IMR-90 (cell line): ENCODE data around the gene KRTCAP2. TPM values are rescaled to one million over a fixed set of nuclear protein-coding genes. Genes with fewer than 3 reads are reported as not detected.

ENCODE experiments used
- ATAC-seq: fragments of 200-7000 bp; cut with Tn5 transposase; 2 replicates; pipeline ENCODE4 v1.9.1; 2020; ENCODE audit warnings: low read depth, mild to moderate bottlenecking, moderate library complexity
- BruUV-seq: library from RNA; stranded (reverse); fragments of 400-500 nt; replicated peaks from 2 replicates; lab custom pipeline; 2021; lab: Mats Ljungman, UMichigan
- CTCF ChIA-PET: fragments of 300-600 bp; formaldehyde crosslinking; extraction: SDS; loops from one replicate; lab custom pipeline; 2021; ENCODE audit warnings: antibody characterized with exemption; lab: Yijun Ruan, JAX
- POLR2A ChIA-PET: fragments of 300-600 bp; sonication (Branson Sonifier 250); formaldehyde crosslinking; loops from one replicate; lab custom pipeline; 2022; ENCODE audit warnings: antibody characterized with exemption; ENCODE audit not compliant: unreplicated experiment; lab: Charles Lee
- DNase-seq: peaks from one replicate; pipeline ENCODE4 v3.0.0; 2013
- H2AFZ ChIP-seq: replicated peaks from 2 replicates; pipeline ENCODE3; 2013; ENCODE audit warnings: low read length, mild to moderate bottlenecking; ENCODE audit not compliant: poor library complexity
- H2AK5ac ChIP-seq: 2 replicates; pipeline ENCODE4 v1.6.1; 2013; ENCODE audit warnings: low read depth, low read length, inconsistent platforms
- H2AK9ac ChIP-seq: replicated peaks from 2 replicates; pipeline ENCODE3; 2013; ENCODE audit warnings: mild to moderate bottlenecking, low read depth, low read length, moderate library complexity; ENCODE audit not compliant: poor library complexity
- H2BK120ac ChIP-seq: 2 replicates; pipeline ENCODE4 v1.6.1; 2013; ENCODE audit warnings: low read depth, low read length, inconsistent platforms
- H2BK15ac ChIP-seq: 3 replicates; pipeline ENCODE4 v1.6.1; 2013; ENCODE audit warnings: low read depth, low read length, inconsistent platforms
- H2BK20ac ChIP-seq: 2 replicates; pipeline ENCODE4 v1.6.1; 2013; ENCODE audit warnings: low read depth, mild to moderate bottlenecking, inconsistent platforms, low read length, moderate library complexity
- H2BK5ac ChIP-seq: 2 replicates; pipeline ENCODE4 v1.6.1; 2013; ENCODE audit warnings: mild to moderate bottlenecking, low read depth, low read length, inconsistent platforms; ENCODE audit not compliant: poor library complexity, severe bottlenecking
- H3K14ac ChIP-seq: replicated peaks from 2 replicates; pipeline ENCODE4 v1.6.1; 2013; ENCODE audit warnings: low read depth, low read length, inconsistent platforms
- H3K18ac ChIP-seq: 2 replicates; pipeline ENCODE4 v1.6.1; 2013; ENCODE audit warnings: low read depth, low read length, control low read depth
- H3K23ac ChIP-seq: 2 replicates; pipeline ENCODE4 v1.6.1; 2013; ENCODE audit warnings: low read depth, low read length, inconsistent platforms
- H3K27ac ChIP-seq: 2 replicates; pipeline ENCODE4 v1.5.1; 2013; ENCODE audit warnings: mild to moderate bottlenecking, control low read depth, low read length; ENCODE audit not compliant: insufficient read depth
- H3K27me3 ChIP-seq: 2 replicates; pipeline ENCODE4 v1.6.1; 2013; ENCODE audit warnings: low read length; ENCODE audit not compliant: control insufficient read depth, insufficient read depth
- H3K36me3 ChIP-seq: 2 replicates; pipeline ENCODE4 v1.6.1; 2013; ENCODE audit warnings: low read length, mixed read lengths; ENCODE audit not compliant: control insufficient read depth, insufficient read depth
- H3K4ac ChIP-seq: 2 replicates; pipeline ENCODE4 v1.6.1; 2013; ENCODE audit warnings: low read depth, low read length, inconsistent platforms
- H3K4me1 ChIP-seq: 2 replicates; pipeline ENCODE4 v1.6.1; 2013; ENCODE audit warnings: low read length, mixed read lengths; ENCODE audit not compliant: control insufficient read depth, insufficient read depth
- H3K4me2 ChIP-seq: 2 replicates; pipeline ENCODE4 v1.6.1; 2013; ENCODE audit warnings: low read depth, mild to moderate bottlenecking, control low read depth, low read length, moderate library complexity
- H3K4me3 ChIP-seq: 2 replicates; pipeline ENCODE4 v1.5.1; 2013; ENCODE audit warnings: low read depth, mild to moderate bottlenecking, control low read depth, low read length, moderate library complexity; ENCODE audit not compliant: insufficient read depth
- H3K56ac ChIP-seq: 2 replicates; pipeline ENCODE4 v1.6.1; 2013; ENCODE audit warnings: low read length, inconsistent platforms; ENCODE audit not compliant: insufficient read depth; ENCODE audit errors: extremely low read depth
- H3K79me1 ChIP-seq, 2 experiments: 2 replicates each; pipeline ENCODE4 v1.6.1; 2013; ENCODE audit warnings: low read length in 2 of 2, inconsistent platforms in 1 of 2, low read depth in 1 of 2
- H3K9ac ChIP-seq: 2 replicates; pipeline ENCODE4 v1.6.1; 2013; ENCODE audit warnings: low read depth, low read length, control low read depth
- H3K9me1 ChIP-seq: 2 replicates; pipeline ENCODE4 v1.6.1; 2013; ENCODE audit warnings: low read length, inconsistent platforms; ENCODE audit not compliant: insufficient read depth
- H3K9me3 ChIP-seq: 2 replicates; pipeline ENCODE4 v1.6.1; 2013; ENCODE audit warnings: low read length; ENCODE audit not compliant: control insufficient read depth, insufficient read depth
- H4K20me1 ChIP-seq: 2 replicates; pipeline ENCODE4 v1.6.1; 2013; ENCODE audit warnings: low read length, inconsistent platforms; ENCODE audit not compliant: insufficient read depth
- H4K5ac ChIP-seq: 2 replicates; pipeline ENCODE4 v1.6.1; 2013; ENCODE audit warnings: mild to moderate bottlenecking, low read depth, low read length, control low read depth
- H4K8ac ChIP-seq, 2 experiments: 2 replicates each; pipeline ENCODE4 v1.6.1; 2013; ENCODE audit warnings: low read depth in 2 of 2, low read length in 2 of 2, control low read depth in 1 of 2, inconsistent platforms in 1 of 2
- H4K91ac ChIP-seq: 2 replicates; pipeline ENCODE4 v1.6.1; 2013; ENCODE audit warnings: low read depth, low read length, inconsistent platforms; ENCODE audit not compliant: insufficient read depth
- CEBPB ChIP-seq: IDR thresholded peaks from 2 replicates; pipeline ENCODE4 v1.6.1; 2012; ENCODE audit warnings: low read depth, low read length, improper control_type of control experiment
- CHD1 ChIP-seq: IDR thresholded peaks from 2 replicates; pipeline ENCODE4 v1.6.1; 2012; ENCODE audit warnings: low read depth, low read length, improper control_type of control experiment
- FOS ChIP-seq: fragments of 150-350 bp; IDR thresholded peaks from 2 replicates; pipeline ENCODE4 v1.6.1; 2016; ENCODE audit warnings: low read depth, low read length
- MAFK ChIP-seq: IDR thresholded peaks from 2 replicates; pipeline ENCODE4 v1.6.1; 2012; ENCODE audit warnings: low read depth, low read length, improper control_type of control experiment
- MXI1 ChIP-seq: IDR thresholded peaks from 2 replicates; pipeline ENCODE4 v1.6.1; 2012; ENCODE audit warnings: low read depth, mild to moderate bottlenecking, low read length, moderate library complexity, borderline replicate concordance
- RAD21 ChIP-seq: IDR thresholded peaks from 2 replicates; pipeline ENCODE4 v1.6.1; 2012; ENCODE audit warnings: low read length, improper control_type of control experiment
- SMC3 ChIP-seq: fragments of 150-350 bp; IDR thresholded peaks from 2 replicates; pipeline ENCODE4 v1.6.1; 2016; ENCODE audit warnings: low read depth, mild to moderate bottlenecking, antibody characterized with exemption, low read length, moderate library complexity
- whole genome bisulfite sequencing, 2 experiments: methylation state at CpG; one replicate each; pipeline versions ENCODE4 v1.1.5 to v1.1.7; 2013; ENCODE audit warnings: missing lambda C conversion rate in 2 of 2; ENCODE audit not compliant: insufficient read length in 1 of 2; ENCODE audit errors: extremely low coverage in 2 of 2; 5-methylcytosine and 5-hydroxymethylcytosine counted together
- dilution Hi-C: fragments of 300-500 bp; cut with HindIII; formaldehyde crosslinking; loops from one replicate; pipeline ENCODE4 v1.14.3; 2018; ENCODE audit warnings: low sequenced_read_pairs; ENCODE audit not compliant: unreplicated experiment
- in situ Hi-C: fragments of 300-500 bp; cut with MboI; formaldehyde crosslinking; loops from 3 replicates; pipeline ENCODE4 v1.14.3; 2019; ENCODE audit warnings: low sequenced_read_pairs, inconsistent platforms, mixed read lengths
- intact Hi-C: fragments of 100-400 bp; cut with micrococcal nuclease; formaldehyde crosslinking; loops from 2 replicates; pipeline ENCODE4 v1.10.0; 2022
- polyA plus RNA-seq, 3 experiments: library from polyadenylated mRNA; depleted of rRNA; stranded (reverse); fragments of >200 nt; gene quantifications; 2 replicates each; pipeline ENCODE4 v1.2.3, GENCODE V29; 2012; ENCODE audit warnings: low replicate concordance in 1 of 3
- total RNA-seq: library from RNA; depleted of rRNA; stranded (reverse); fragments of >200 nt; gene quantifications from 2 replicates; pipeline ENCODE4 v1.2.3, GENCODE V29; 2012

The KRTCAP2 gene
- total and polyA plus RNA-seq, 2 of the 4 experiments (the other 2 are of a cell fraction), result 76.7 to 232 TPM

GRCh38 chr1:155187456-155187891 is 14.4 kb upstream of the KRTCAP2 start:
- Histone ChIP-seq H3K36me3 (peaks cover 8% of the 10 kb centered on the region; the same call in 1 of the 2 replicates), H2BK20ac (no peak overlapping the region), H2AK9ac (no peak overlapping the region), H3K79me1 (no peaks in the 10 kb centered on the region), H2BK15ac (no peak overlapping the region), H4K5ac (no peak overlapping the region), H3K27ac (no peak overlapping the region), H3K4me1 (no peaks in the 10 kb centered on the region), H3K4me2 (no peak overlapping the region), H2BK120ac (no peak overlapping the region), H4K20me1 (no peaks in the 10 kb centered on the region), H3K9me3 (no peaks in the 10 kb centered on the region), H4K91ac (no peak overlapping the region), H3K18ac (no peak overlapping the region), H3K4ac (no peak overlapping the region), H4K8ac (no peak overlapping the region), H3K9me1 (peaks cover 2% of the 10 kb centered on the region; the same call in 1 of the 2 replicates), H2BK5ac (no peak overlapping the region), H3K4me3 (no peak overlapping the region), H3K14ac (no peak overlapping the region), H3K9ac (no peak overlapping the region), H2AFZ (peak overlapping the region; percentile 32), H2AK5ac (no peak overlapping the region), H3K56ac (no peak overlapping the region), H3K23ac (no peak overlapping the region), H3K27me3 (no peaks in the 10 kb centered on the region)
- ChIA-PET POLR2A (no interaction called here), CTCF (no interaction called here)
- DNase-seq, result no peak
- 56% methylated on average over 9 of the region's 16 CpGs; no CpG with 5 or more reads in 1 of the 2 experiments for WGBS, 2 experiments
- dilution Hi-C loops, result no loop called here
- ATAC-seq, result no peak
- BruUV-seq, result no TSS peak
- intact Hi-C loops, result no loop called here
- no peak for TF ChIP-seq RAD21
- TF ChIP-seq CEBPB, result no peak
- TF ChIP-seq SMC3, result no peak
- no peak for TF ChIP-seq FOS
- no peak for TF ChIP-seq CHD1
- no peak for TF ChIP-seq MXI1
- TF ChIP-seq MAFK, result no peak
- in situ Hi-C loops, result no loop called here
